ENCODE results near the gene DPH3.
A peak's percentile ranks its signal among the peaks of the same experiment; 100 is the strongest.

DPH3 gene

GRCh38 chr3:16252988-16253387 is 11.8 kb downstream of the DPH3 start:
- Histone ChIP-seq H3K27ac (no peak overlapping the region), H3K9me3 (ENCODE audit: severe bottlenecking) (no peaks in the 10 kb centered on the region), H3K36me3 (no peaks in the 10 kb centered on the region), H3K4me3 (ENCODE audit: low read depth, low read length) (no peak overlapping the region), H3K27me3 (ENCODE audit: insufficient read depth, low read depth, severe bottlenecking) (no peaks in the 10 kb centered on the region)
- no peak for TF ChIP-seq CTCF (IDR thresholded peaks at IDR 0.05; ENCODE audit: low read depth, low read length)
- no peak for DNase-seq

GRCh38 chr3:16252243-16252978 is 12.3 kb downstream of the DPH3 start:
- DNase-seq = no peak

GRCh38 chr3:16251316-16252085 is 13.2 kb downstream of the DPH3 start:
- H3K4me3 ChIP-seq (ENCODE audit: low read depth, low read length) = no peak overlapping the region
- no peaks in the 10 kb centered on the region for H3K27me3 ChIP-seq (ENCODE audit: insufficient read depth, low read depth, severe bottlenecking)
- no peak for TF ChIP-seq CTCF (IDR thresholded peaks at IDR 0.05; ENCODE audit: low read depth, low read length)
- no peaks in the 10 kb centered on the region for H3K9me3 ChIP-seq (ENCODE audit: severe bottlenecking)
- H3K27ac ChIP-seq = no peak overlapping the region
- no peaks in the 10 kb centered on the region for H3K36me3 ChIP-seq
- no peak for DNase-seq

More at GRCh38 chr3:16252243-16252978, 12.3 kb downstream of the DPH3 start:
- no peak overlapping the region for H3K27ac ChIP-seq
- H3K27me3 ChIP-seq (ENCODE audit: insufficient read depth, low read depth, severe bottlenecking) = no peaks in the 10 kb centered on the region
- no peak for TF ChIP-seq CTCF (IDR thresholded peaks at IDR 0.05; ENCODE audit: low read depth, low read length)
- no peaks in the 10 kb centered on the region for H3K9me3 ChIP-seq (ENCODE audit: severe bottlenecking)
- H3K4me3 ChIP-seq (ENCODE audit: low read depth, low read length) = no peak overlapping the region
- H3K36me3 ChIP-seq = no peaks in the 10 kb centered on the region

GRCh38 chr3:16249886-16250285 is 14.9 kb downstream of the DPH3 start:
- no peaks in the 10 kb centered on the region for H3K36me3 ChIP-seq
- no peak for TF ChIP-seq CTCF (IDR thresholded peaks at IDR 0.05; ENCODE audit: low read depth, low read length)
- H3K9me3 ChIP-seq (ENCODE audit: severe bottlenecking) = no peaks in the 10 kb centered on the region
- no peak overlapping the region for H3K27ac ChIP-seq
- DNase-seq = no peak
- no peaks in the 10 kb centered on the region for H3K27me3 ChIP-seq (ENCODE audit: insufficient read depth, low read depth, severe bottlenecking)
- H3K4me3 ChIP-seq (ENCODE audit: low read depth, low read length) = no peak overlapping the region

- Histone ChIP-seq H3K27ac (no peak overlapping the region), H3K27me3 (ENCODE audit: insufficient read depth, low read depth, severe bottlenecking) (no peaks in the 10 kb centered on the region), H3K4me3 (ENCODE audit: low read depth, low read length) (no peak overlapping the region), H3K9me3 (ENCODE audit: severe bottlenecking) (no peaks in the 10 kb centered on the region), H3K36me3 (no peaks in the 10 kb centered on the region)
- DNase-seq = peak; percentile 64
- peak; percentile 77 for TF ChIP-seq CTCF (IDR thresholded peaks at IDR 0.05; ENCODE audit: low read depth, low read length)
These were observed 15.4 kb downstream of the DPH3 start for GRCh38 chr3:16249336-16249735.

Measured in WERI-Rb-1 (cell line).